PC-3 (cell line): ENCODE measurements around the gene NKD1. TPM values are rescaled to one million over a fixed set of nuclear protein-coding genes. Genes with fewer than 3 reads are reported as not detected.

ENCODE experiments used
- ATAC-seq: fragments of 200-7000 bp; cut with Tn5 transposase; 2 replicates; pipeline ENCODE4 v1.9.1; 2020; ENCODE audit warnings: mild to moderate bottlenecking, moderate library complexity
- BruUV-seq: library from RNA; stranded (reverse); fragments of 400-500 nt; replicated peaks from 2 replicates; lab custom pipeline; 2021; lab: Mats Ljungman, UMichigan
- CTCF ChIA-PET: fragments of 300-600 bp; sonication (Branson Sonifier 250); formaldehyde crosslinking; loops from one replicate; lab custom pipeline; 2022; ENCODE audit warnings: antibody characterized with exemption; lab: Charles Lee
- POLR2A ChIA-PET: fragments of 300-600 bp; sonication (Branson Sonifier 250); formaldehyde crosslinking; loops from one replicate; lab custom pipeline; 2022; ENCODE audit warnings: antibody characterized with exemption; ENCODE audit not compliant: unreplicated experiment; lab: Charles Lee
- DNase-seq: peaks from one replicate; pipeline ENCODE4 v3.0.0-alpha.2; 2015
- H2AFZ ChIP-seq: fragments of 300-600 bp; sonication (generic); 2 replicates; pipeline ENCODE4 v1.6.0; 2016; ENCODE audit warnings: antibody characterized with exemption, low read length
- H3F3A ChIP-seq: fragments of 300-600 bp; sonication (generic); one replicate; pipeline ENCODE4 v1.6.0; 2017; ENCODE audit warnings: antibody characterized with exemption, low read length, control low read depth, mild to moderate bottlenecking; ENCODE audit not compliant: unreplicated experiment
- H3K27ac ChIP-seq: fragments of 300-600 bp; sonication (generic); 2 replicates; pipeline ENCODE4 v1.5.1; 2016; ENCODE audit warnings: mild to moderate bottlenecking, low read length
- H3K27me3 ChIP-seq: fragments of 300-600 bp; sonication (generic); 2 replicates; pipeline ENCODE4 v1.6.1; 2016; ENCODE audit warnings: low read length, mixed read lengths
- H3K36me3 ChIP-seq: fragments of 300-600 bp; sonication (generic); 2 replicates; pipeline ENCODE4 v1.6.1; 2016; ENCODE audit warnings: low read depth, mixed run types, low read length, mixed read lengths
- H3K4me1 ChIP-seq: fragments of 300-600 bp; sonication (generic); 2 replicates; pipeline ENCODE4 v1.5.1; 2016; ENCODE audit warnings: low read length; ENCODE audit not compliant: insufficient read depth
- H3K4me2 ChIP-seq: fragments of 300-600 bp; sonication (generic); 2 replicates; pipeline ENCODE4 v1.6.0; 2016; ENCODE audit warnings: low read length
- H3K4me3 ChIP-seq: fragments of 300-600 bp; sonication (generic); 2 replicates; pipeline ENCODE4 v1.5.1; 2016; ENCODE audit warnings: mild to moderate bottlenecking, low read length, mixed read lengths
- H3K79me2 ChIP-seq: fragments of 300-600 bp; sonication (generic); 2 replicates; pipeline ENCODE4 v1.6.1; 2017; ENCODE audit warnings: low read length, mixed read lengths
- H3K9ac ChIP-seq: fragments of 300-600 bp; sonication (generic); 2 replicates; pipeline ENCODE4 v1.6.0; 2016; ENCODE audit warnings: mild to moderate bottlenecking, low read length
- H3K9me2 ChIP-seq: fragments of 300-600 bp; sonication (generic); replicated peaks from 2 replicates; pipeline ENCODE4 v1.6.1; 2016; ENCODE audit warnings: mixed run types, low read length, mixed read lengths
- H3K9me3 ChIP-seq: fragments of 300-600 bp; sonication (generic); 2 replicates; pipeline ENCODE4 v1.6.1; 2016; ENCODE audit warnings: low read length, mixed read lengths
- H4K20me1 ChIP-seq: fragments of 300-600 bp; sonication (generic); 2 replicates; pipeline ENCODE4 v1.6.1; 2016; ENCODE audit warnings: low read length, mixed read lengths
- EZH2 ChIP-seq: fragments of 300-600 bp; sonication (generic); IDR thresholded peaks from one replicate; pipeline ENCODE4 v1.6.1; 2017; ENCODE audit warnings: antibody characterized with exemption, mild to moderate bottlenecking, low read length; ENCODE audit not compliant: unreplicated experiment
- EZH2phosphoT487 ChIP-seq: fragments of 300-600 bp; sonication (generic); IDR thresholded peaks from 2 replicates; pipeline ENCODE4 v1.6.1; 2018; ENCODE audit warnings: mild to moderate bottlenecking, antibody characterized with exemption, low read length, borderline replicate concordance
- intact Hi-C: fragments of 100-400 bp; cut with micrococcal nuclease; formaldehyde crosslinking; loops from 2 replicates; pipeline ENCODE4 v1.9.0; 2023
- total RNA-seq: library from RNA; depleted of rRNA; stranded (reverse); fragments of >200 nt; gene quantifications from 2 replicates; pipeline ENCODE4 v1.2.3, GENCODE V29; 2014
- TF ChIP-seq, protein P1 (sequence below): fragments of 300-600 bp; sonication (generic); conservative IDR thresholded peaks from 2 replicates; pipeline ENCODE4 v1.5.1; 2017; ENCODE audit warnings: antibody characterized with exemption, low read depth, mild to moderate bottlenecking, low read length

Gene NKD1
- total RNA-seq, 1 experiment from 2014 or later = 0.07 TPM

DNA sequence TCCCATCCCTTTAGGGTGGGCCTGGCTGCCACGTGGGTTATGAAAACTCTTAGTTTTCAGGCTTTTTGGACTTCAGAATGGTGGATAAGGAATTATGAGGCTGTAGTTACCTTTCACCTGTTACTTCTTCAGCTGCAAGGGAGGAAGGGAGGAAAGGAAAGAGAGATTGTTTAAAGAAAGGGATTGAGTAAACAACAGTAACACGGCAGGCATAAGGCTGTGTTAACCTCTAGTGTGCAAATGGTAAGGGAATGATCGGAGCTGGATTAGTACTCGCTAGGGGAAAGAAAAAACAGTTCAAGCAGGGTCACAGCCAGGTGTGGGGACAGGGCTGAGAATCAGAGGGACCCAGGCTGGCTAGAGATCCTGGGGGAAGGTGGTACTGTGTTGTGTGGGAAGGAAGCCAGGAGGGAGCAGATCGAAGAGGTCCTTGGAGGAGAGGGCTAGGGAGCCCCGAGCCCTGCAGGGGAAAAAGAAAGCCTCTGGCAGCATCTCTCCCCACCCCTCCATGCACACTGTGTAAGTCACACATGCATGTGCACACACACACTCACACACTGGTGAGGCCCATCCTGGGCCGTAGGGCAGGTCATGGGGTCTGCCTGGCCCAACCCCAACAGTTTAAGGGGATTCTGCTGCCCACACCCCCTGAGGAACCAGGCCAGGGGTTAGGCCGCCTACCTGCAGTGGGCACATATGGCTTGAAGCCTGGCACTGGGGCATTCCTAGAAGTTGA lies 83.2 kb downstream of the NKD1 start:
- Histone ChIP-seq H3K4me3 (no peak overlapping the region), H3K36me3 (no peaks in the 10 kb centered on the region), H3K4me1 (peaks cover 10% of the 10 kb centered on the region), H3K27ac (no peak overlapping the region), H4K20me1 (no peaks in the 10 kb centered on the region), H3K9me3 (no peaks in the 10 kb centered on the region), H3K9ac (no peak overlapping the region), H3F3A (no peaks in the 10 kb centered on the region), H3K79me2 (no peaks in the 10 kb centered on the region), H2AFZ (0 out of 2 replicates have a peak overlapping the region, but pooled peaks have one; percentile 20), H3K4me2 (peak overlapping the region; percentile 33; the same call in 1 of the 2 replicates), H3K9me2 (no peaks in the 10 kb centered on the region), H3K27me3 (peaks cover 4% of the 10 kb centered on the region; the same call in 1 of the 2 replicates)
- CTCF ChIA-PET = no interaction called here
- no TSS peak for BruUV-seq
- intact Hi-C loops = no loop called here
- ATAC-seq (peak; percentile 74), DNase-seq (no peak)
- POLR2A ChIA-PET = no interaction called here
- TF ChIP-seq, protein P1, sequence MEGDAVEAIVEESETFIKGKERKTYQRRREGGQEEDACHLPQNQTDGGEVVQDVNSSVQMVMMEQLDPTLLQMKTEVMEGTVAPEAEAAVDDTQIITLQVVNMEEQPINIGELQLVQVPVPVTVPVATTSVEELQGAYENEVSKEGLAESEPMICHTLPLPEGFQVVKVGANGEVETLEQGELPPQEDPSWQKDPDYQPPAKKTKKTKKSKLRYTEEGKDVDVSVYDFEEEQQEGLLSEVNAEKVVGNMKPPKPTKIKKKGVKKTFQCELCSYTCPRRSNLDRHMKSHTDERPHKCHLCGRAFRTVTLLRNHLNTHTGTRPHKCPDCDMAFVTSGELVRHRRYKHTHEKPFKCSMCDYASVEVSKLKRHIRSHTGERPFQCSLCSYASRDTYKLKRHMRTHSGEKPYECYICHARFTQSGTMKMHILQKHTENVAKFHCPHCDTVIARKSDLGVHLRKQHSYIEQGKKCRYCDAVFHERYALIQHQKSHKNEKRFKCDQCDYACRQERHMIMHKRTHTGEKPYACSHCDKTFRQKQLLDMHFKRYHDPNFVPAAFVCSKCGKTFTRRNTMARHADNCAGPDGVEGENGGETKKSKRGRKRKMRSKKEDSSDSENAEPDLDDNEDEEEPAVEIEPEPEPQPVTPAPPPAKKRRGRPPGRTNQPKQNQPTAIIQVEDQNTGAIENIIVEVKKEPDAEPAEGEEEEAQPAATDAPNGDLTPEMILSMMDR = no peak
- TF ChIP-seq EZH2 (no peak), EZH2phosphoT487 (no peak)

DNA sequence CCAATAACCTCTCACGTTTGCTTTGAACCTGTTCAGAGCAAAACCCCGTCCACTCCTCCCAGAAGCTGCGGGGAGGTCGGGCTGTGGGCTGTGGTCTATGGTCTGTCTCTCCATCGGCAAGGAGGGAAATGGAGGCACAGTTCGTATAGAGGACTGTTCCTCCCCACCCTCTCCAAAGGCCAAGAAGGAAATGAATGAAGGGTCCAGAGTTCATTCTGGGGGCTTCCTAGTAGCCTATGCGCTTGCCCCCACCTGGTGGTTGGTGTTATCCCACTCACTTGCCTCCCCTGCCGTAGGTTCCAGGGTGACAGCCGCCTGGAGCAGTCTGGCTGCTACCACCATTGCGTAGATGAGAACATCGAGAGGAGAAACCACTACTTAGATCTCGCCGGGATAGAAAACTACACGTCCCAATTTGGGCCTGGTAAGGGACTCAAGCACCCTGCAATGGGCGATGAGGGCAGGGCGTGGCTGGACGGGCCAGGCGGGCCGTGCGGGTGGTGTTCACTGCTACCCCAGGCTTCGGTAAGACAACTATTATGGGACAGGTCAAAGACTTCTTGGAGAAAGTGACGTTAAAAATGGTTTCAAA lies 83.9 kb downstream of the NKD1 start:
- peaks cover 4% of the 10 kb centered on the region; the same call in 1 of the 2 replicates for H3K27me3 ChIP-seq
- H3K4me1 ChIP-seq = peaks cover 10% of the 10 kb centered on the region
- H4K20me1 ChIP-seq = no peaks in the 10 kb centered on the region
- H3K27ac ChIP-seq = no peak overlapping the region
- no peak overlapping the region for H3K4me2 ChIP-seq
- ChIA-PET POLR2A (no interaction called here), CTCF (no interaction called here)
- H3K9ac ChIP-seq = no peak overlapping the region
- H3F3A ChIP-seq = no peaks in the 10 kb centered on the region
- BruUV-seq = no TSS peak
- no peaks in the 10 kb centered on the region for H3K79me2 ChIP-seq
- H3K4me3 ChIP-seq = no peak overlapping the region
- intact Hi-C loops = no loop called here
- no peak overlapping the region for H2AFZ ChIP-seq
- no peaks in the 10 kb centered on the region for H3K9me3 ChIP-seq
- no peaks in the 10 kb centered on the region for H3K36me3 ChIP-seq
- no peaks in the 10 kb centered on the region for H3K9me2 ChIP-seq
- ATAC-seq (no peak), DNase-seq (no peak)
- TF ChIP-seq EZH2 (no peak), EZH2phosphoT487 (no peak)
- TF ChIP-seq, protein P1 = no peak
